ENCODE results near the gene GALNT9.

DNA sequence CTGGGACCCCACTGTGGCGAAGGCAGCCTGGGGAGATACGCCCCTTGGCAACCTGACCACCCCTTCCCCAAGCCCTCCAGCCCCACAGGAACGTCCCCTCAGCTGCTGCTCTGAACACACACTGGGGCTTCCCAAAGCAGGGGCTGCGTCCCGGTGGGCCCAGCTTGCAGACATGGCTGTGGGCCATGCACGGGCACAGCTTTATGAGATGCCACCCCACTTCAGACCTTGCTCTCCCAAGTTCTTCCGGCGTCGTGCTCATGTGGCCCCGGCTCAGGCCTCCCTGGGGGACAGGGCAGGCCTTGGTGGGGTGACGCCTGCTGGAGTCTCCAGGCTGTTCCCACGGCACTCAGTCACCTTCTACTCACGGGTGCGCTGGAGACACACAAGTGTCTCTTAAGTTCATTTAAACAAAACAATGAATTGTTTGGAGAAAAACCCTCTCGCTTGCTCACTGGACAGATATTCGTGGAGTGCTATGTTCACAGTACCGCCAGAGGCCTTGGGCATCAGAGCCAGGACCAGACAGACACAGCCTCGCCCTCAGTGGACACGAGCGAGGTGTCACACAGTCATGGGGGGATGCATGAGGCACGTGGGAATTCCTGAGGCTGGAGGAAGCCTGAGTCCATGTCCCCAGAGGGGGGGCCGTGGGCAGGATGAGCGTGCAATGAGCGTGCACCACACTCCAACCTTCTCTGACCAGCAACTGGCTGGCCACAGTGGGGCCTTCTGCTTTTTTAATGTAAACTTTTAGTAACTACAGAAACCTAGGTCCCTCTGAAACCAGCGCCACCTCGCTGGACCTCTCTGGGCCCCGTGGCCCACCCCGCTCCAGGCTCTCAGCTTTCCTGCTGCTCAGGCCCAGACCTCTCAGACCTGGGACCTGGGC, 4.3 kb downstream of the GALNT9 start:
- TF ChIP-seq, protein P1, sequence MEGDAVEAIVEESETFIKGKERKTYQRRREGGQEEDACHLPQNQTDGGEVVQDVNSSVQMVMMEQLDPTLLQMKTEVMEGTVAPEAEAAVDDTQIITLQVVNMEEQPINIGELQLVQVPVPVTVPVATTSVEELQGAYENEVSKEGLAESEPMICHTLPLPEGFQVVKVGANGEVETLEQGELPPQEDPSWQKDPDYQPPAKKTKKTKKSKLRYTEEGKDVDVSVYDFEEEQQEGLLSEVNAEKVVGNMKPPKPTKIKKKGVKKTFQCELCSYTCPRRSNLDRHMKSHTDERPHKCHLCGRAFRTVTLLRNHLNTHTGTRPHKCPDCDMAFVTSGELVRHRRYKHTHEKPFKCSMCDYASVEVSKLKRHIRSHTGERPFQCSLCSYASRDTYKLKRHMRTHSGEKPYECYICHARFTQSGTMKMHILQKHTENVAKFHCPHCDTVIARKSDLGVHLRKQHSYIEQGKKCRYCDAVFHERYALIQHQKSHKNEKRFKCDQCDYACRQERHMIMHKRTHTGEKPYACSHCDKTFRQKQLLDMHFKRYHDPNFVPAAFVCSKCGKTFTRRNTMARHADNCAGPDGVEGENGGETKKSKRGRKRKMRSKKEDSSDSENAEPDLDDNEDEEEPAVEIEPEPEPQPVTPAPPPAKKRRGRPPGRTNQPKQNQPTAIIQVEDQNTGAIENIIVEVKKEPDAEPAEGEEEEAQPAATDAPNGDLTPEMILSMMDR (IDR thresholded peaks at IDR 0.05; ENCODE audit: borderline replicate concordance, extremely low read depth, low read length, poor library complexity, severe bottlenecking): no peak
- no peak for TF ChIP-seq EZH2 (IDR thresholded peaks at IDR 0.05; ENCODE audit: borderline replicate concordance, low read depth, low read length, severe bottlenecking)

Data from DND-41 (cell line).